Measurements from ENCODE around the gene AKT2.

The AKT2 gene

GRCh38 chr19:40298026-40298425, 12.9 kb upstream of the AKT2 start:
- no peak for DNase-seq

- no peak for DNase-seq
These were observed 9.4 kb upstream of the AKT2 start for GRCh38 chr19:40294560-40294959.

GRCh38 chr19:40286971-40287421, 1.9 kb upstream of the AKT2 start:
- no peak for DNase-seq

GRCh38 chr19:40286235-40286970, 1.3 kb upstream of the AKT2 start:
- DNase-seq = no peak

GRCh38 chr19:40285353-40286234, 449 bp upstream of the AKT2 start:
- DNase-seq = peak; percentile 96

- DNase-seq = no peak
These were observed 969 bp downstream of the AKT2 start for GRCh38 chr19:40284251-40284500.

- no peak for DNase-seq
These were observed 1.5 kb downstream of the AKT2 start for GRCh38 chr19:40283414-40284250.

GRCh38 chr19:40282920-40283319, 2.2 kb downstream of the AKT2 start:
- no peak for DNase-seq

GRCh38 chr19:40282209-40282580, 3.0 kb downstream of the AKT2 start:
- DNase-seq = no peak

- no peak for DNase-seq
These were observed 3.5 kb downstream of the AKT2 start for GRCh38 chr19:40281381-40282208.

- DNase-seq = no peak
These were observed 4.4 kb downstream of the AKT2 start for GRCh38 chr19:40280608-40281221.

GRCh38 chr19:40279761-40280607, 5.2 kb downstream of the AKT2 start:
- no peak for DNase-seq

GRCh38 chr19:40279120-40279551, 6.0 kb downstream of the AKT2 start:
- no peak for DNase-seq

GRCh38 chr19:40278361-40279035, 6.6 kb downstream of the AKT2 start:
- DNase-seq = no peak

GRCh38 chr19:40277356-40278059, 7.6 kb downstream of the AKT2 start:
- no peak for DNase-seq

- peak; percentile 22 for DNase-seq
These were observed 10.3 kb downstream of the AKT2 start for GRCh38 chr19:40274585-40275544.

- DNase-seq = no peak
These were observed 11.4 kb downstream of the AKT2 start for GRCh38 chr19:40273469-40274360.

- no peak for DNase-seq
These were observed 12.9 kb downstream of the AKT2 start for GRCh38 chr19:40272261-40272660.

Measured in NCI-H510A (cell line).